Right kidney (tissue), 1 donor: ENCODE data around the gene RAD51B.

Experiments used
- DNase-seq: peaks from one replicate; pipeline ENCODE4 v3.0.0-alpha.2; 2016

RAD51B gene

GRCh38 chr14:68623826-68624225 is 804.2 kb downstream of the RAD51B start:
- DNase-seq, result peak; percentile 4

- DNase-seq, result no peak
These were observed 805.1 kb downstream of the RAD51B start for GRCh38 chr14:68624541-68625220.

GRCh38 chr14:68625366-68626090 is 805.9 kb downstream of the RAD51B start:
- DNase-seq, result no peak

GRCh38 chr14:68626386-68626785 is 806.8 kb downstream of the RAD51B start:
- no peak for DNase-seq

- DNase-seq, result peak; percentile 48
These were observed 807.7 kb downstream of the RAD51B start for GRCh38 chr14:68627050-68627867.

- peak; percentile 74 for DNase-seq
These were observed 808.5 kb downstream of the RAD51B start for GRCh38 chr14:68627868-68628604.

- peak; percentile 58 for DNase-seq
These were observed 809.2 kb downstream of the RAD51B start for GRCh38 chr14:68628605-68629310.

- DNase-seq, result no peak
These were observed 810.5 kb downstream of the RAD51B start for GRCh38 chr14:68630081-68630571.

GRCh38 chr14:68630611-68631393 is 811.2 kb downstream of the RAD51B start:
- DNase-seq, result no peak

- peak; percentile 13 for DNase-seq
These were observed 811.9 kb downstream of the RAD51B start for GRCh38 chr14:68631394-68632053.

- peak; percentile 27 for DNase-seq
These were observed 812.7 kb downstream of the RAD51B start for GRCh38 chr14:68632054-68632895.

GRCh38 chr14:68633131-68633991 is 813.8 kb downstream of the RAD51B start:
- DNase-seq, result peak; percentile 61

GRCh38 chr14:68634332-68634731 is 814.8 kb downstream of the RAD51B start:
- DNase-seq, result peak; percentile 53

- no peak for DNase-seq
These were observed 815.5 kb downstream of the RAD51B start for GRCh38 chr14:68634874-68635595.

GRCh38 chr14:68636597-68636996 is 817.0 kb downstream of the RAD51B start:
- peak; percentile 26 for DNase-seq

- DNase-seq, result no peak
These were observed 817.8 kb downstream of the RAD51B start for GRCh38 chr14:68637106-68638021.
